ENCODE data around the gene BAIAP2.

DNA sequence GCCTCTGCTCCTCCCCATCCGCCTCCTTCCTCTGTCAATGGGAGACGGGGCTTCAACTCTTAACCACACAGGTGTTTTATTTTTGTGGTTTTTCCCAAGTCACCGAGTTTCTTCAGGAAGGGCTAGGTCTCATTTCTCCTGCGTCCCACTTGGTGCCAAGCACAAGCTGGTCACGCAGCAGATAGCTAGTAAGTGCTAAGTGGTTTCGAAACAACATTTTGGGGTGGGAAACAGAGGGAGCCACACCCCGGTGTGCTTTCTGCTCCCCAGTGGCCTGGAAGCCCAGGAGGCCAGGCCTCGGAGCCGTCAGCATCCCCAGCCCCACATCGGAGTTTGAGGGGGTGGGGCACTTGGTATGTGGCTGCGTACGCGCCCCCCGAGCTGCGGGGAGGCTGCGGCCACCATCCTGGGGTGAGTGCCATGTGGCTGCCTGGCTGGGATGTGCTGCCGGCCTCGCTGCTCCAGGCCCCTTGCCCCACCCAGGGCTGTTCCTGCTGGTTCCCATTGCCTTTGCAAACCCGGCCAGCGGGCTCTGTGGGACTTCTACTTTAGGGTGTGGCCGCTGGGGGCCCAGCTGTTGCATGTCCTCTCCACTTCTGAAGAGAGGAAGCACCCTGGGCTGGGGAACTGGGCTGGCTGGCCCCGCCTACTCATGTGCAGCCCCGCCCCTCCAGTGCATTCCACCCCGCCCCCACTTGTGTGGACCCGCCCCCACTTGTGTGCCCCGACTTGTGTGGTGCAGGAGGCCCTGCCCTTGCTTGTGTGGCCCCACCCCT lies 55.6 kb downstream of the BAIAP2 start:
- TF ChIP-seq YY1 (IDR thresholded peaks at IDR 0.05; ENCODE audit: insufficient read depth, insufficient read length) (no peak), ZNF274 (IDR thresholded peaks at IDR 0.05; ENCODE audit: low read depth, low read length) (no peak)
